HG03457 (cell line): ENCODE measurements around the gene TMEM141.
"Not testable (repeated sequence)": the region's sequence is repeated elsewhere in the genome, so short reads cannot be mapped to it uniquely, and the experiment has no call there.

Source experiments
- ATAC-seq: cut with Tn5 transposase; IDR thresholded peaks from one replicate; pipeline ENCODE4 v1.9.1; 2021; ENCODE audit warnings: moderate number of reproducible peaks; ENCODE audit not compliant: unreplicated experiment

TMEM141 gene

DNA sequence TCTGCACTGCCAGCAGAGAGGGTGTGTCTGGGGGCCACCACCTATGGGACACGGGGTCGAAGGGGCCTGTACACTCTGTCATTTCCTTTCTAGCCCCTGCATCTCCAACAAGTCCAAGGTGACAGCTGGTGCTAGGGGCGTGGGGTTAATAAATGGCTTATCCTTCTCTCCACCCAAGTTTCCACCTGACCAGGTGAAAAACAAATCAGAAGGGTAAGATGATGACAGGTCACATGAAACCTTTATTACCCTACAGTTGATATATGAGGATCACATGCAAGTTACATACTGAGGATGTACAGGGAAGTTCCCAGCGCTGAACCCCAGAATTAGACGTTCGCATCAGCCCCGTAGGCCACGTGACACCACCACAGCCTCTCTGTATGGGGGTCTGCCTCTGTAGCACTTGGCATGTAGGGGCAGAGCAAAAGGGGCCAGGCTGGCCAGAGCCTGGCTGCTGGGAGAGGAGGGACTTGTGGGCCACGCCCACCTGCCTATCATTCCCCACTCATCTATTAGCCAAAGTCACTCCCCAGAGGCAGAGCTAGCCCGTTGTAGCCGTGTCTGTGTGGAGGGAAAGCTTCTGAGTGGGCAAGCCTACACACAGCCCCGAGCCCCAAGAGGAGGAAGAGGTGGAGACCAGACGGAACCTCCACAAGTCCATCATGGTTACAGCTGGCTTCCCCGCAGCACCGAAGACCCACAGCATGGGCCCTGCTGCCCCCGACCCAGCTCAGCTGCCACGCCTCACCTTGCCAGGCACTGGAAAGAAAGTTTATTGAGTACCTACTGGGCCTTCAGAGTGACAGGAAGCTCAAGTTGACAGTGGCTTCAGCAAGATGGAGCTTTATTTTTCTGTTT, 2.2 kb downstream of the TMEM141 start:
- ATAC-seq = no peak

DNA sequence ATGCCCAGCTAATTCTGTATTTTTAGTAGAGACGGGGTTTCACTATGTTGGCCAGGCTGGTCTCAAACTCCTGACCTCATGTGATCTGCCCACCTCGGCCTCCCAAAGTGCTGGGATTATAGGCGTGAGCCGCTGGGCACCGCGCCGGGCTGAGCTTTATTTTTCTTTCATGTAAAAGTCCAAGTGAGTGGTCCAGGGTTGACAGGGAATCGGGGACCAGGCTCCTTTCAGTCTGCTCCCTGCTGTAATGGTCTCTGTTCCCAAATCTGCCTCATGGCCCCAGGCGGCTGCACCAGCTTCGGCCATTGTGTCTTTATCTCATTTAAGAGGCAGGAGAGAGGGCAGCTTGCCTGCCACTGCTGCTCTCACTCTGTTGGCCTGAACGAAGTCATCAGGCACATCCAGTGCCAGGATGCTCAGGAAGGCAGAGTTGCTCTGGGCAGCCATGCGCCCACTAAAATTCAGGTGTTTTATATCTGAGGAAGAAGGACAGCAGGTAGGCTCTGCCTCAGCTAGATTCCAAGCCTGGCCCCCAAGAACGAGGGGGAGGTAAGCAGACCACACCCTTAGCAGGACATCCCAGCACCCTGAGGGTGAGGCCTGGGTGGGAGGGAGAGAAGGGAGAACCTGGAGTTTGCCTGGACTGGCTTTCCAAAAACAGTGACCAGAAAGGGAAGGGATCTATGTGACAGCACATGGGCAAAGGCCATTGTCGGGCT, 3.3 kb downstream of the TMEM141 start:
- no peak for ATAC-seq

GRCh38 chr9:136795000-136795348, 3.8 kb downstream of the TMEM141 start:
- ATAC-seq = no peak

- ATAC-seq = no peak
Measured at GRCh38 chr9:136796238-136796774, 5.2 kb downstream of the TMEM141 start, which contains the start of gene CCDC183. CCDC183 (plus strand) TSS chr9:136796338; CDS start chr9:136796398, 60 bp downstream.

- ATAC-seq = not testable (repeated sequence)
Measured at GRCh38 chr9:136796775-136797347, 5.7 kb downstream of the TMEM141 start.

DNA sequence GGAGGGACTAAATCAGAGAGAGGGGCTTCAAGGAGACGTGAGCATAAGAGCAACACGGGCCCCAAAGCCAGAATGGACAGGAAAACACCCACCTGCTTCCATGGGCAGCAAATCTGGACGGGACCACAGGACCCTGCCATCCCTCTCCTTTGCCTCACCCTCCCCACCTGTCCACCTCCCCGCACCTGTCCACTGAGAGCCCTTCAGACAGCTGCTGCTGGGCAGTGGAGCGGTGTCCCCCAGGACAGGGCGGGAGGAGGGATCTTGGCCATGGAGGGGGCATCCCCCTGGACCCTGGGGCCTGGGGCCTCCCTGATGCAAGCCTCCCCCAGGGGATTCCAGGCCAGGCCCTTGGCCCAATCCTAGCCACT, 7.5 kb downstream of the TMEM141 start:
- ATAC-seq = no peak

GRCh38 chr9:136799079-136799853, 8.1 kb downstream of the TMEM141 start:
- ATAC-seq = no peak

- no peak for ATAC-seq
Measured at GRCh38 chr9:136799854-136800657, 8.9 kb downstream of the TMEM141 start.

DNA sequence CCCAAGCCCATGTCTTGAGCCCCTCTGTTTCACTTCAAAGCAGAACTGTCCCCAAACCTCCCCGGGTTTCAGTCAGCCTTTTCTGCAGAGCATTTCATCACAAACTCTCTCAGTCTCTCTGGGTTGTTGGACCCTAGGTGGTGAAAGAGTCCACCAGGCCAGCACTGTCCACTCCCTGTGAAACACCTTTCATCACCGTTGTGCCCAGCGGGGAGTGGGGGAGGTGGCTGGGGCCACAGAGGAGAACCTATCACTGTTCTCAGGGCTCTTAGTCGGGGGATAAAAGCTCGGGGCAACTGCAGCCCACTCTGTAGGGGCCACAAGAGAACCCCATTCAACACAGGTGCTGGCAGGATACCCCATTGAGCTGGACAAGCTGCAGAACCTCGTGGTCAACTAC, 11.2 kb downstream of the TMEM141 start:
- ATAC-seq = no peak

- not testable (repeated sequence) for ATAC-seq
Measured at GRCh38 chr9:136803009-136803550, 11.9 kb downstream of the TMEM141 start.

DNA sequence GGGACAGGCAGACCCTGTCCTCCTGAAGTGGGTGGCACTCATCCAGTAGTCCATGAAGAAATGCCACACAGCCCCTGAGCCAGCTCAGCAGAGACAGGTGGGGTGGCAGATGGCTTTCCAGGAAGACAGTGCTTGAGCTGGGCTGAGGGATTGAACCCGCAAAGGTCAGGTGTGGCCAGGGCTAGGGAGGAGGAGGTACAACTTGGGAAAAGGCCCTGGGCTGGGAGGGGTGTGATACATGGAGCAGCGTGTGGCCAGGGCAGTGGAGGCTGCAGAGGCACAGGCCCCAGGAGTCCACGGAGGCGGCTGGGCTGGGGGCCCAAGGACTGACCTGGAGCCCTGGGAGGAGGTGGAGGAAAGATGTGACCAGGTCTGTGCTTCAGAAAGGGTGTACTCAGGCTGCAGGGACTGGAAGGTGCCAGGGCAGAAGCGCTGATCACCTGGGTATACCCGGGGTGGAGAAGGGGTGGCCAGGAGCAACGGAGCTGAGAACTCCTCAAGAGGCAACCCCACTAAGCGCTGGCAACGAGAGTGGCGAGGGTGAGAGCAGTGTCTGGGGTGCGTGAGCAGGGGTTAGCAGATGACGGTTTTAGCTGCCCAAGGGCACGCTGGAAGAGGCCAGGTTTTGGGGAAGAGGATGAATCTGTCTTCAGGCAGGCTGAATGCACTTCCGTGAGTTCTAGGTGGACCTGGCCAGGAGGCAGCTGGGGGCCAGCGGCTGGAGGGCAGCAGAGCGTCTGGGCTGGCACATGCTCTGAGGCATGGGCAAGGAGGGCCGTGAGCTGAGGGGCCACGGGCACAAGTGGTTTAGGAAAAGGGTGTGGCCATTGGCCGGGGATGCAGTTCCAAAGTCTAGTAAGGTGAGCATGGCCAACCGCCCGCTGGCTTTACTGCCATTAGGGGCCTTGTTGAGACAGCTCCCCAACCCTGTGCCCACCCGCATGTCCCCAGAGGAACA, 12.7 kb downstream of the TMEM141 start:
- no peak for ATAC-seq

- no peak for ATAC-seq
Measured at GRCh38 chr9:136804509-136805206, 13.5 kb downstream of the TMEM141 start.

DNA sequence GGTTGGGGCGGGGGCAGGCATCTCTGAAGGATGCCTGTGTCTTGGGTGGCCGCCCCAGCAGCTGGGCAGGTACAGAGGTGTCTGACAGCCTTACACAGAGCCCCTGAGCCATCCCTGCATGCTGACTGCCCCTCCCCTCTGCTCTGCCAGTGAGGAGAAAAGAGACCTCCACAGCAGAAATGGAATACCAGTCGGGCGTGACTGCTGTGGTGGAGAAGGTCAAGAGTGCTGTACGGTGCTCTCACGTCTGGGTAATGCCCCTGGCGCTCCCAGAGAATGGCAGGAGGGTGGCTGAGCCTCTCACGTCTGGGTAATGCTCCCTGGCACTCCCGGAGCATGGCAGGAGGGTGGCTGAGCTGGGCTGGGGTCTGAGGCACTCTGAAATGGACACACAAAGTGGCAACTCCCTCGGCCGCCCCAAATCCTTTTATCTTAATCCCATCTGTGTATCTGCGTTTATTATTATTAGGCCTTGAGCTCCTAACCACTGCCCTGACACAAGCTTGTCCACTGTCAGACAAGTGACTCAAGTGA, 14.1 kb downstream of the TMEM141 start:
- no peak for ATAC-seq

DNA sequence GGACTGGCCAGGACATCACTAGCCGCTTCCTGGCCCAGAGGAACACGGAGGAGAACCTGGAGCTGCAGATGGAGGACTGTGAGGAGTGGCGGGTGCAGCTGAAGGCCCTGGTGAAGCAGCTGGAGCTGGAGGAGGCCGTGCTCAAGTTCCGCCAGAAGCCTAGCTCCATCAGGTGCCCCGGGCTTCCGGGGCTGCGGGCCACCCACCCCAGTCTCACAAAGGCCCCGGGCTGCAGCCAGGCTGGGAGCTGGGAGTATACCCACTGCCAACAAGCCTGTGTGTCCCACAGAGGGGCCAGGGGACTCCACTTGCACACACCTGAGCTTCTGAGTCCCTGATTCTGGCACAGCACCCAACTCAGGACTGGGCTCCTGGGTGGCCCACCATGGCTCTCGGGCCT, 14.9 kb downstream of the TMEM141 start:
- no peak for ATAC-seq

DNA sequence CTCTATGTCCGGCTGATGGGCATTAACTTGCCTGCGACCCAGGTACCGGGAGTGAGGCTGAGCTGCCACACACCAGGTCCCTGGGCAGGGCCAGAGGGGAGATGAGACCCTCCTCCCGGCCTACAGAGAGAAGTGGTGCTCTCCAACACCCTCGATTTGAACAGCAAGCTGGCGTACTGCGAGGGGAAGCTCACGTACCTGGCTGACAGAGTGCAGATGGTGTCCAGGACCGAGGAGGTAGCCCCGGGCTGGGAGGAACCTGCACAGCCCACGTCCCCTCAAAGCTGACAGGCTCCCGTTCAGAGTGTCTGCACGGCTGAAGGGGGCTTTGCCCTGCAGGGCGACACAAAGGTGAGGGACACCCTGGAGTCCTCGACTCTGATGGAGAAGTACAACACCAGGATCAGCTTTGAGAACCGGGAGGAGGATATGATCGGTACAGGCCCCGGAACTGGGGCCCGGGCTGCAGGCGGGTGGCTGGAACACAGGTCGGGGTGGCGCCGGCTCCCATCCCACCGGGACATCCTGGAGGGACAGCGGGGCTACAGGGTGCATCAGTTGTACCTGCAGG, 15.6 kb downstream of the TMEM141 start:
- ATAC-seq = no peak

GRCh38 chr9:136807281-136808074, 16.3 kb downstream of the TMEM141 start, which contains the start of gene RABL6:
RABL6 (plus strand) TSS chr9:136807948; CDS start chr9:136808197, 249 bp downstream.
- ATAC-seq = peak; percentile 55
